ENCODE results near the gene DMD. TPM values are rescaled to one million over a fixed set of nuclear protein-coding genes. Genes with fewer than 3 reads are reported as not detected.

Gene DMD
- total and polyA plus RNA-seq, 4 donors: 3.9 to 73.8 (median 11.2) TPM

GRCh38 chrX:31199056-31199839, 2012.1 kb downstream of the DMD start:
- WGBS, 2 donors: 52 to 56% methylated on average over 5 of the region's 5 CpGs
- Histone ChIP-seq H3K4me1 (ENCODE audit: control insufficient read depth in 5 of 5, insufficient read depth in 5 of 5, low read length in 5 of 5) (peaks cover 0 to 3% (median 0%) of the 10 kb centered on the region in 5 donors), H3K27ac (ENCODE audit: low read depth in 1 of 2, low read length in 1 of 2) (no peak overlapping the region), H3K9me3 (ENCODE audit: control insufficient read depth in 4 of 4, insufficient read depth in 3 of 4, low read length in 3 of 4) (no peaks in the 10 kb centered on the region), H3K36me3 (ENCODE audit: control insufficient read depth in 4 of 4, insufficient read depth in 4 of 4, low read length in 4 of 4) (no peaks in the 10 kb centered on the region), H3K9ac (ENCODE audit: insufficient read depth in 1 of 2, low read length in 2 of 2) (no peak overlapping the region), H3K27me3 (ENCODE audit: control insufficient read depth in 3 of 3, insufficient read depth in 3 of 3, low read length in 2 of 3) (peaks cover 0 to 13% (median 7%) of the 10 kb centered on the region in 3 donors), H3K4me3 (no peak overlapping the region)
- no peak for DNase-seq
- no peak for TF ChIP-seq CTCF (IDR thresholded peaks at IDR 0.05; ENCODE audit: control extremely low read depth, extremely low read depth)
- no peak for ATAC-seq (ENCODE audit: insufficient read depth, low FRiP score)

- no peaks in the 10 kb centered on the region for H3K36me3 ChIP-seq (ENCODE audit: control insufficient read depth in 4 of 4, insufficient read depth in 4 of 4, low read length in 4 of 4)
- DNase-seq (no peak), ATAC-seq (ENCODE audit: insufficient read depth, low FRiP score) (no peak)
- H3K27me3 ChIP-seq (ENCODE audit: control insufficient read depth in 3 of 3, insufficient read depth in 3 of 3, low read length in 2 of 3): peaks cover 0 to 16% (median 6%) of the 10 kb centered on the region in 3 donors
- no peak overlapping the region for H3K4me3 ChIP-seq
- H3K27ac ChIP-seq (ENCODE audit: low read depth in 1 of 2, low read length in 1 of 2): no peak overlapping the region
- WGBS, 2 donors: 67 to 86% methylated on average over 9 to 11 of the region's 11 CpGs
- no peak for TF ChIP-seq CTCF (IDR thresholded peaks at IDR 0.05; ENCODE audit: control extremely low read depth, extremely low read depth)
- H3K4me1 ChIP-seq (ENCODE audit: control insufficient read depth in 5 of 5, insufficient read depth in 5 of 5, low read length in 5 of 5): peaks cover 0 to 3% (median 0%) of the 10 kb centered on the region in 5 donors
- H3K9me3 ChIP-seq (ENCODE audit: control insufficient read depth in 4 of 4, insufficient read depth in 3 of 4, low read length in 3 of 4): no peaks in the 10 kb centered on the region
- H3K9ac ChIP-seq (ENCODE audit: insufficient read depth in 1 of 2, low read length in 2 of 2): no peak overlapping the region
These were observed 2021.0 kb downstream of the DMD start for GRCh38 chrX:31190221-31190975.

- H3K4me1 ChIP-seq (ENCODE audit: control insufficient read depth in 5 of 5, insufficient read depth in 5 of 5, low read length in 5 of 5): peaks cover 0 to 3% (median 0%) of the 10 kb centered on the region in 5 donors
- no peaks in the 10 kb centered on the region for H3K9me3 ChIP-seq (ENCODE audit: control insufficient read depth in 4 of 4, insufficient read depth in 3 of 4, low read length in 3 of 4)
- H3K27me3 ChIP-seq (ENCODE audit: control insufficient read depth in 3 of 3, insufficient read depth in 3 of 3, low read length in 2 of 3): peaks cover 0 to 9% (median under 1%) of the 10 kb centered on the region in 3 donors
- 69 to 91% methylated on average over 3 of the region's 3 CpGs for WGBS, 2 donors
- no peak overlapping the region for H3K9ac ChIP-seq (ENCODE audit: insufficient read depth in 1 of 2, low read length in 2 of 2)
- H3K36me3 ChIP-seq (ENCODE audit: control insufficient read depth in 4 of 4, insufficient read depth in 4 of 4, low read length in 4 of 4): no peaks in the 10 kb centered on the region
- ATAC-seq (ENCODE audit: insufficient read depth, low FRiP score) (no peak), DNase-seq (no peak)
- no peak overlapping the region for H3K4me3 ChIP-seq
- H3K27ac ChIP-seq (ENCODE audit: low read depth in 1 of 2, low read length in 1 of 2): no peak overlapping the region
- TF ChIP-seq CTCF (IDR thresholded peaks at IDR 0.05; ENCODE audit: control extremely low read depth, extremely low read depth): no peak
These were observed 2024.5 kb downstream of the DMD start for GRCh38 chrX:31186693-31187338.

Measured in lung (tissue), 12 donors.